Umbilical cord (tissue), 2 donors: ENCODE results near the gene PGK1. TPM values are rescaled to one million over a fixed set of nuclear protein-coding genes. Genes with fewer than 3 reads are reported as not detected.

Experiments
- DNase-seq: peaks from one replicate; pipeline ENCODE4 v3.0.0-alpha.2; 2015; ENCODE audit warnings: low spot score
- total RNA-seq: library from RNA; depleted of rRNA; stranded (reverse); fragments of >200 nt; gene quantifications from one replicate; pipeline ENCODE4 v1.2.3, GENCODE V29; 2014; ENCODE audit warnings: low replicate concordance; ENCODE audit not compliant: insufficient read depth

PGK1 gene
- total RNA-seq, 1 donor from 2014 or later: 203 TPM

DNA sequence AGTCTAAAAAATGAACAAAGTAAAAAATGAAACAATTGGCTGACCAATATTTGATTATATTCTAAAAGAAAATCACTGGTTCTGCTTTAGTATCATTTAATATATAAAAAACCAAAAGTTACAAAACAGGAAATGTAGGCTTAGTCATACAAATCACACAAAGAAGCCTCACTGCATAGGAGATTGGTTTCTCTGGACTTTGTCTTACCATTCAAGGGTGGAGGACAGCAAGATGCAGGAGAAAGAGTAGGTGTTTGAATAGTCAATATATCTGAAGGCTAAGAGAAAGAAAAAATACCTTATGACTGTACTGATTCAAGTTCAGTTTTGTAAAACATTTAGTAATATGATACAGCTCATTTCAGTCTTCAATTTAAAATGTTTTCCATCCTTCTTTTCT lies 64.0 kb downstream of the PGK1 start:
- DNase-seq: no peak

Other genes with a start within 250 kb of the PGK1 start
- gene MAGT1, start 208.8 kb upstream of the PGK1 start, total RNA-seq: 55.6 TPM
- 104 TPM for gene COX7B, start 204.8 kb upstream of the PGK1 start, total RNA-seq
- 15.6 TPM for gene ATP7A, start 193.6 kb upstream of the PGK1 start, total RNA-seq
- gene PGAM4, start 134.6 kb upstream of the PGK1 start, total RNA-seq: not detected
- 23.4 TPM for gene TAF9B, start 35.4 kb downstream of the PGK1 start, total RNA-seq
- gene CYSLTR1, start 223.4 kb downstream of the PGK1 start, total RNA-seq: 8.2 TPM